Effector memory CD4-positive, alpha-beta T cell (primary cell): ENCODE data around the gene SCRT2.
"Not testable (repeated sequence)": the region's sequence is repeated elsewhere in the genome, so short reads cannot be mapped to it uniquely, and the experiment has no call there.

Source experiments
- DNase-seq, 3 donors: peaks; one replicate each; pipeline ENCODE4 v3.0.0-alpha.2; 2020
- H3K27ac ChIP-seq: 2 replicates; pipeline ENCODE4 v1.7.0; 2013; ENCODE audit warnings: mild to moderate bottlenecking, low read length, moderate library complexity; ENCODE audit not compliant: insufficient read depth, poor library complexity, severe bottlenecking
- H3K27me3 ChIP-seq: replicated peaks from 2 replicates; pipeline ENCODE4 v1.7.0; 2013; ENCODE audit warnings: mild to moderate bottlenecking, low read length; ENCODE audit not compliant: insufficient read depth, control insufficient read depth, poor library complexity, severe bottlenecking
- H3K36me3 ChIP-seq: 2 replicates; pipeline ENCODE4 v1.7.0; 2013; ENCODE audit warnings: mild to moderate bottlenecking, low read length, moderate library complexity; ENCODE audit not compliant: control insufficient read depth, insufficient read depth
- H3K4me1 ChIP-seq: 2 replicates; pipeline ENCODE4 v1.7.0; 2013; ENCODE audit warnings: low read length, mild to moderate bottlenecking; ENCODE audit not compliant: control insufficient read depth, insufficient read depth, poor library complexity, severe bottlenecking
- H3K4me3 ChIP-seq: 2 replicates; pipeline ENCODE4 v1.7.0; 2013; ENCODE audit warnings: low read length, low read depth, mild to moderate bottlenecking; ENCODE audit not compliant: insufficient read depth, poor library complexity, severe bottlenecking
- H3K9me3 ChIP-seq: 2 replicates; pipeline ENCODE4 v1.7.0; 2013; ENCODE audit warnings: mild to moderate bottlenecking, low read length, moderate library complexity; ENCODE audit not compliant: control insufficient read depth

SCRT2 gene

GRCh38 chr20:645318-646106, 30.1 kb downstream of the SCRT2 start:
- DNase-seq, result peak in 2 of 3 donors; percentile 31 to 33
- H3K4me1 ChIP-seq, result peaks cover 9% of the 10 kb centered on the region
- peaks cover 5% of the 10 kb centered on the region for H3K36me3 ChIP-seq
- H3K4me3 ChIP-seq, result no peak overlapping the region
- peaks cover 13% of the 10 kb centered on the region for H3K27me3 ChIP-seq
- H3K9me3 ChIP-seq, result no peaks in the 10 kb centered on the region
- H3K27ac ChIP-seq, result no peak overlapping the region

DNA sequence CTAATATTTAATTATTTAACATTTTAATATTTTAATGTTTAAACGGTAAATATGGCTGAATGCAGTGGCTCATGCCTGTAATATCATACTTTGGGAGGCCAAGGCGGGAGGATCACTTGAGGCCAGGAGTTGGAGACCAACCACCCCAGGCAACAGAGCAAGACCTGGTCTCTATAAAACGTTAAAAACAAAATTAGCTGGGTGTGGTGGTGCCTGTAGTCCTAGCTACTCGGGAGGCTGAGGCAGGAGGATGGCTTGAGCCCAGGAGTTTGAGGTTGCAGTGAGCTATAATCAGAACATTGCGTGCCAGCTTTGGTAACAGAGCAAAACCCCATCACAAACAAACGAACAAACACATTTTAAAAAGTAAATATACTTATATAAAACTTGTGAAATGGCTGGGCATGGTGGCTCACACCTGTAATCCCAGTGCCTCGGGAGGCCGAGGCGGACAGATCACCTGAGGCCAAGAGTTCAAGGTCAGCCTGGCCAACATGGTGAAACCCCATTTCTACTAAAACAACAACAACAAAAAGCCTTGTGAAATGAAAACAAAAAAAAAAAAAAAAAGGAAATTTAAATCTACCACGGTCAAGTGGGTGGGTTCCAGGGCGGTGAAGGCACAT, 30.8 kb downstream of the SCRT2 start:
- peaks cover 9% of the 10 kb centered on the region for H3K4me1 ChIP-seq
- DNase-seq, result no peak
- H3K27ac ChIP-seq, result no peak overlapping the region
- H3K9me3 ChIP-seq, result no peaks in the 10 kb centered on the region
- H3K27me3 ChIP-seq, result peaks cover 13% of the 10 kb centered on the region
- H3K36me3 ChIP-seq, result peaks cover 5% of the 10 kb centered on the region
- no peak overlapping the region for H3K4me3 ChIP-seq

GRCh38 chr20:642398-643174, 33.0 kb downstream of the SCRT2 start:
- DNase-seq, result no peak
- Histone ChIP-seq H3K36me3 (no peaks in the 10 kb centered on the region), H3K9me3 (no peaks in the 10 kb centered on the region), H3K27ac (no peak overlapping the region), H3K4me1 (peaks cover 9% of the 10 kb centered on the region), H3K27me3 (peaks cover 13% of the 10 kb centered on the region), H3K4me3 (no peak overlapping the region)

- not testable (repeated sequence) for H3K9me3 ChIP-seq, H3K36me3 ChIP-seq, H3K4me3 ChIP-seq, H3K4me1 ChIP-seq, DNase-seq, H3K27ac ChIP-seq
- H3K27me3 ChIP-seq, result peaks cover 13% of the 10 kb centered on the region
Measured at GRCh38 chr20:642013-642397, 33.6 kb downstream of the SCRT2 start.

DNA sequence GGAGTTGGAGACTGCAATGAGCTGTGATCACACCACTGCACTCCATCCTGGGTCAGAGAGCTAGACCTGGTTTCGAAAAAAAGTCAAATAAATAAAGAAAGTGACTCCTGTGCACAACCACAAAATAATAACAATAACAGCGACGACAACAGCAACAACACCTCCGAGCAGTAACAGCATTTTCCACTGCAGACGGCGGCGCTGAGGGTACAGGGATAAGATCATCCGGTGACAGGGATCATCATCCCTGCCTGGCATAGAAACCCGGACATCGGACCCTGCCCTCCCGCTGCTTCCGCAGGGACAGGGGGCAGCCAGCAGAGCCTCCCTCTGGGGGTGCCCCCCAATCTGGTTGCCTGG, 34.1 kb downstream of the SCRT2 start:
- H3K27me3 ChIP-seq, result peaks cover 13% of the 10 kb centered on the region
- no peak for DNase-seq
- H3K27ac ChIP-seq, result no peak overlapping the region
- peaks cover 9% of the 10 kb centered on the region for H3K4me1 ChIP-seq
- H3K9me3 ChIP-seq, result no peaks in the 10 kb centered on the region
- H3K36me3 ChIP-seq, result no peaks in the 10 kb centered on the region
- H3K4me3 ChIP-seq, result no peak overlapping the region

DNA sequence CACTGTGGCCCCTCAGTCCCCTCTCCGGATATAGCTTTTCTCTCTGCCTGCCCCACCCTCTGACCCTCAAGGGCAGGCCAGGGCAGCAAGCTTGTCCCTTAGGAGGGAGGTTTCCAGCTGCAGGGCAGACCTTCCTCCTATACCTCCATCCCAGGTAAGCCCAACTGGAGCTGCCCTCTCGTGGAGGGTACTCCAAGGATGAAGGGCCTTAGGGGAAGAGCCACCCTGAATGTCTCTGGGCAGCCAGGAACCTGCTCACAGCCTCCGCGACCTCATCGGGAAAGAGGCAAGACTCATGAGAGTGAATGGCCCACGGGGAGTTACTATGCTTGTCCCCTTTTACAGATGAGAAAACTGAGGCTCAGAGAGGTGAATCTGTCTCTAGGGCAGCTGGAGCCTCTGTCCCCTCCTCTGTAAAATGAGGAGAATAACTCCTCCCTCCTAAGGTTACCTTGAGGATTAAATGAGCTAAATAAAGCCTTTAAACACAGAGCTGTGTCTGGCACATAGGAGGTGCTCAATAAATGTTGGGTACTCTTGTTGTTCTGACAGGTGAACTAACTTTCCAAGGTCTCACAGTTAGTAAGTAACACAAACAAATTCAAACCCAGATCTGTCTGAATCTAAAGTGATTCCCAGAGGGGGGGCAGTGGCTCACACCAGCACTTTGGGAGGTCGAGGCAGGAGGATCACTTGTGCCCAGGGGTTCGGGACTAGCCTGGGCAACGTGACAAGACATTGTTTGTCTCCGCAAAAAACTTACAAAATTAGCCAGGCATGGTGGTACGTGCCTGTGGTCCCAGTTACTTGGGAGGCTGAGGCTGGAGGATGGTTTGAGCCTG, 34.7 kb downstream of the SCRT2 start:
- peaks cover 9% of the 10 kb centered on the region for H3K4me1 ChIP-seq
- H3K27me3 ChIP-seq, result peaks cover 13% of the 10 kb centered on the region
- no peaks in the 10 kb centered on the region for H3K36me3 ChIP-seq
- no peak overlapping the region for H3K4me3 ChIP-seq
- DNase-seq, result no peak
- no peaks in the 10 kb centered on the region for H3K9me3 ChIP-seq
- no peak overlapping the region for H3K27ac ChIP-seq

DNA sequence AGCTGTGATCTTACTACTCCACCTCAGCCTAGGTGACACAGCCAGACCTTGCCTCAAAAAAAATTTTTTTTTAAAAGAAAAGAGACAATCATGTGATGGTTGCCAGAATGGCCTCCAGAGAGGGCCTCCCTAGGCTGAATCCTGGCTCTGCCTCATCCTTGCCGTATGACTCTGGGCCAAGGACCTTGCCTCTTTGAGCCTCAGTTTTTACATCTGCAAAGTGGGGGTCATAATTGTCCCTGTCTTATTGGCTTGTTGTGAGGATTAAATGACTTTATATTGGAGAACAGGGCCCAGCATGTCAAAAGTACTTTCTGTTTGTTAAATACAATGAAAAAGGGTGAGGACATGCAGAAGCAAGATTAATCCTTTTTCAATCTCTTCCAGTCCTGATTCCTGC, 37.0 kb downstream of the SCRT2 start:
- no peak for DNase-seq
- H3K27me3 ChIP-seq, result peaks cover 13% of the 10 kb centered on the region
- no peak overlapping the region for H3K4me3 ChIP-seq
- peaks cover 5% of the 10 kb centered on the region for H3K4me1 ChIP-seq
- H3K9me3 ChIP-seq, result no peaks in the 10 kb centered on the region
- no peak overlapping the region for H3K27ac ChIP-seq
- H3K36me3 ChIP-seq, result no peaks in the 10 kb centered on the region

DNA sequence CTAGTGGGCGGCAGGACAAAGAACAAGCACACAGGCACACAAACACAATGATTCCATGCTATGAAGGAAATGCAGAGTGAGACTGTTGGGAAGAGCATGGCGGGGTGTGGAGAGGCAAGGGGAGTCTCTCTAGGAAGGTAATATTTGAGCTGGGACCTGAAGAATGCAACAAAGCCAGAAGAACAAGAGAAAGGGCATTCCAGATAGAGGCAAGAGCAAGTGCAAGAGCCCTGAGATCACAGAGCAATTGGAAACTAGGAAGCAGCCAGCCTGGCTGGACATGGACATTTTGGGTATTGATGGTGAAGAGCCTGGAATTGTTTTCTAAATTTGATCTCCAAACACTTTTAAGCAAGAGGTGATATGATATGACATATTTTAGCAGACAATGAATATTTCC, 38.0 kb downstream of the SCRT2 start:
- Histone ChIP-seq H3K9me3 (no peaks in the 10 kb centered on the region), H3K4me3 (no peak overlapping the region), H3K27me3 (peaks cover 3% of the 10 kb centered on the region), H3K36me3 (no peaks in the 10 kb centered on the region), H3K4me1 (peaks cover 3% of the 10 kb centered on the region), H3K27ac (no peak overlapping the region)
- no peak for DNase-seq

- H3K36me3 ChIP-seq, result no peaks in the 10 kb centered on the region
- H3K4me1 ChIP-seq, result no peaks in the 10 kb centered on the region
- H3K27ac ChIP-seq, result no peak overlapping the region
- H3K27me3 ChIP-seq, result no peaks in the 10 kb centered on the region
- no peak overlapping the region for H3K4me3 ChIP-seq
- DNase-seq, result no peak
- no peaks in the 10 kb centered on the region for H3K9me3 ChIP-seq
Measured at GRCh38 chr20:635893-636338, 39.7 kb downstream of the SCRT2 start.
